HG03432 (cell line): Measurements from ENCODE around the gene CXCL12.

Experiments used
- ATAC-seq: cut with Tn5 transposase; IDR thresholded peaks from one replicate; pipeline ENCODE4 v1.9.1; 2021; ENCODE audit warnings: mild to moderate bottlenecking, moderate library complexity; ENCODE audit not compliant: unreplicated experiment

Gene CXCL12

GRCh38 chr10:44400541-44400940 is 15.6 kb upstream of the CXCL12 start:
- no peak for ATAC-seq

- ATAC-seq, result no peak
Observed at GRCh38 chr10:44399659-44400451, 15.0 kb upstream of the CXCL12 start.

DNA sequence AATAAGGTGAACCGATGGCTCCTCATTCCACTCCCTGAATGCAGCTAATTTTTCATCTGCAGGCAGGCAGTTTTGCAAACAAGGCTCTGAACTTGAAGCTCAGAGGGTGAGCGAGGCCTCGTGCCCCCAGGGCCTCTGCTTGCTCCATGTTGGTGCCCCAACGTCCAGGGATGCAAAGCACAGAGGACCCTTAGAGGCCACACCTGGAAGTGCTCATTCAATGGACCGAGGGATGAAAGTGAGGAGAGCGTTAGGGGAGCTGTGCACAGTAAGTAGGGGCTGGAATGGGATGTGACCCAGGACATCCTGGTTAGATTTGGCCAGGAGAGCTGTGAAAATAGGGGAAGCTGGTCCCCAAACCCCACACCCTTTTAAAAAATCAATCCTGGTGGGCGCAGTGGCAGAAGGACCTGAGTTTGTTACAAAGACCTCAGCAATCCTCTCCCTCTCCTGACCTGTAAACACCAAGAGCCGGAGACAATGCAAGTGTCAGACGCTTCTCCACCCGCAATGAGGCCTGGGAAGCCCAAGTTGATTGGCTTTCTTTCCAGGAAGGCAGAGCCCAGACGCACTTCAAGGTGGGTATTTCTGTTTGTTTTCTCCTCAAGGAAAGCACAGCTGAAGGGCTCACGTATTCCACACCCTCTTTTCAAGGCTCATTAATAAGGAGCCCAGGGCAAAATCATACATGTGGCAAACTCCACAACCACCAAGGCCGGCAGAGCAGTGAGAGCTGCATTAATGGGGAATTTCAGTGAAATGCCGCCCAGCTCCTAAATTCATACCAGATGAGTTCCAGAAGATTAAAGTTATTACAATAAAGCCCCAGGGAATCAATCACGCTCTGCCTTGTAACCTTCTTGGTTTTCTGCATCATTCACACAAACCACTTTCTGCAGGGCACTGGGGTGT is 14.1 kb upstream of the CXCL12 start:
- ATAC-seq, result no peak

- no peak for ATAC-seq
Observed at GRCh38 chr10:44398271-44398670, 13.4 kb upstream of the CXCL12 start.

DNA sequence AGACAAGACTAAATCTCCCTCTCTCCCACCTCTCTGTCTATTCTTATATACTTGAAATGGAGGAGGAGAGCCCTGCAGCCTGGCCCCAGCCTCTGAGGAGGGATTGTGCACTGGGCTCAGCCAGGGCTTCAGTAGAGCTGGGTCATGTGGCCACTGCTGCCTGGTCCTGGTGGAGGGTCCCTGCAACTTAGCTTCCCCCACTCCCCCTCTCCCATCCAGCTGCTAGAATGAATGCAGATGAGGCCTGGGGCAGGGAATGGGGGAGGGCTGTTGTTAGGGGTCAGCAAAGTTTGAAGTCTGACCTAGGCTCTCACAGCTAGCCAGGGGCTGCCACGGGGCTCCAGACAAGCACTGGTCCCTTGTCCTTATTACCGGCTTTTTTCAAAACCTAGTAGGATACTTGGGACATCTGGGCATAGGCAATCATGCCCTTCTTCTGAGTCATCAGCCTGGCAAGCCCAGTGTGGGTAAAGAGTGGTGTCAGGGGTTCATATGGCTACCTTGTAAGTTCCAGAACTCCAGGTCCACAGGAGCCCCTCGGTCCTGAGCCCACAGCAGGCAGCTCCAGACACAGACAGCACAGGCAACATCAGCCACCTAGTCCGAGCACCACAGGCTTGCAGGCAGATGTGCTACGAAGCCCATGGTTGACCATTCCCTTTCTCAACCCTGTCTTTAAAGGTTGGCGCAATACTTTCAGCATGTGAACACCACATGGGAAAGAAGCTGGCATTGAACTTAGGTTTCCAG is 12.8 kb upstream of the CXCL12 start:
- ATAC-seq, result no peak

- no peak for ATAC-seq
Observed at GRCh38 chr10:44396671-44397191, 11.8 kb upstream of the CXCL12 start.

GRCh38 chr10:44395902-44396670 is 11.2 kb upstream of the CXCL12 start:
- no peak for ATAC-seq

DNA sequence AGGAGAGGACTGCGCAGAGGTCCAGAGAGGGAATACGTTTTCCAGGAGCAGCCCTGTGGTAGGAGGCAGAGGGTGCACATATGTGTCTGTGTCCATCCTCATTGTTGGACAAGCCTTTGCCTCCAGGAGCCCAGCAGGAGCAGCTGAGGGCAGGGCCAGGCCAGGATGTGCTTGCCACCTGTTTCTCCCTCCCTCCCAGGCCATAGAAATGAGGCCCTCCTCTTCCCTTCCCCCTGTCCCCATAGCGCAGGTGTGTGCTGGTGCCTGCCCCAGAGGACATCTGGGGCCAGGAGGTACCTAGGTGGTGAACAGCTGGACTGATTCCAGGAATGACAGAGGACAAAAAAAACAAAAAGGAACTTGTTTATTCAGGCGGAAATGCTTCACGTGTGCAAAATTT is 10.5 kb upstream of the CXCL12 start:
- ATAC-seq, result no peak

DNA sequence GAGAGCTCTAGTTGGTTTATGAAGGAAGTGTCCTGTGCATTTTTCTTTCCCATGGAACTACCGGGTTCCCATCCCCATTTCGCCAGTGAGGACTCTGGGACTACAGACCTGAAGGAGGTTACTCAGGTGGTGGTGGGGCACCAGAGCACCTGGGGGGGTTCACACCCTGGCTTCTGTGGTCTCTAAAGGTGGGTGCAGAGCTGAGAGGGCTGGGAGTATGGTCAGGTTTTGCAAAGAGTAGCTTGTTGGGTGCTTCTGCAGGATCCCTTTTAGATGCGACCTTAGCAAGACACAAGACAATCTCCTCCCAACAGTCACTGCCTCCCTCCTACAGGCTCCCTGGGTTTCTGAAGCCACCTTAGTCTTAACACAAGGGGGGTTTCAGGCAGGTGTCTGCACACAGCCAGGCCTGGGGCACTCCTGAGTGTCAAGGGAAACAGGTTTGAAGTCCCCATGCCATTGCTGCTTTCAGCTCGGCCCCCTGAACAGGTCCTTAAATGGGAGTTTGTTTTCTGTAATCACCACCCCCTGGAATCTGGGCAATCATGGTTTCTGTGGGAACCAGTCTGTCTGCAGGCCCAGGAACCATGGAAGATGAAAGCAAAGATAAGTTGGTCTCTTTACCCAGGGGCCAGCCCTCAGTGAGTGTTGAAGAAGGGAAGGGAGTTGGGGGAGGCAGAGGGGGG is 9.9 kb upstream of the CXCL12 start:
- ATAC-seq, result no peak

GRCh38 chr10:44393834-44394547 is 9.1 kb upstream of the CXCL12 start:
- ATAC-seq, result no peak

DNA sequence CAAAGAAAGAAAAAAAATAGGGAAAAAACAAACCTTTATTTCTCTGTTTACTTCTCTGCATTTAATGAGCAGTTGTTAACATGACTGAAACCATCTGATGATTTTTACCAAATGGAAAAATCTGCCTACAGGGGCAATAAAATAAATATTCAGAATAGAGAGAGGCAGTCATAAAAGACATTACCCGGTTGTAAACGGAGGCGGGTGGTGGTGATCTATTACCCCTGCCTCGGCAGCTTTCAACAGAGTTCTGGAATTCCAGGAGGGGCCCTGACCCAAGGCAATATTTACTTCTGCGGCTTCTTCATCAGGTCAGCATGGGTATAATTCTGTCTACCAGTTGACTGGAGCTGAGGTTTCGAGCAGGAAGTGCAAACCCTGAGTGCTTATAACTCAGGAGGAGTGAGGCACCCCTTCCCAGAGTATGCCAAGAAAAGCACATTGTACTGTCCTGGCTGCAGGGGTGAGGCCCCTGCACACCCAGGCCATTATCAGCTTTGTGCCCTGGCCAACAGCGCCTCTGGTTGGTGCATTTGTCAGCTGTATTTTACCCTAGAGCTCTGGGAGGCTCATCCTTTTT is 8.2 kb upstream of the CXCL12 start:
- no peak for ATAC-seq

DNA sequence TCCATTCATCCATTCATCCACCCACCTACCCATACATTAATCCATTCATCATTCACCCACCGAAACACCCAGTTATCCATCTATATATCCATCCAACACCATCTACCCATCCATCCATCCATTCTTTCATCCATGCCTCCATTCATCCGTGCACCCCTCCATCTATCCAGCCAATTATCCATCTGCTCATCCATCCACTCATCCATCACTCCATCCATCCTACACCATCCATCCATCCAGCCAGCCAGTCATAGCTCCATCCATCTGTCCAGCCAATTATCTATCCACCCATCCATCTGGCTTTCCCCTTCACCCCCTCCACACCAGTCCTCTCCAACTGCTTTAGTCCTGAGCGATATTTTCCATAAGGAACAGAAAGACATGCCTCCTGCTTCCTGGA is 7.5 kb upstream of the CXCL12 start:
- ATAC-seq, result no peak

GRCh38 chr10:44391981-44392380 is 7.1 kb upstream of the CXCL12 start:
- ATAC-seq, result no peak

GRCh38 chr10:44390585-44391072 is 5.7 kb upstream of the CXCL12 start:
- no peak for ATAC-seq

DNA sequence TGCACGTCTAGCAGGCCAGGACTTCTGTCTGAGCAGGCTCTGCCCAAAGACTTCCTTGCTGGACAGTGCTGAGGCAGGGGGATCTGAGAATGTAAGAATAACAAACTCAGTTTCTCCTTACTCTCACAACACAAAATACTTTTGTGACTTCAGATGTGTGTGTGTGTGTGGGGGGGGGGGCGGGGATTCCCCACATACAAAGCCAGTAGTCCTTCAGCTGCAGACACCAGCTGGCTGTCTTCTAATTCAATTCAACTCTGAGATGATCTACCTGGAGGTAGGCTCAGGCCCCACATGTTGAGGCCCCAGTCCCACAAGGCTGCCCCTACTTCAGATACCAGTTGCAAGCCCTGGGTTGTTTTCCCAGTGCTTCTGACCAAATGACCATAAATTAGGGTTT is 4.7 kb upstream of the CXCL12 start:
- no peak for ATAC-seq

DNA sequence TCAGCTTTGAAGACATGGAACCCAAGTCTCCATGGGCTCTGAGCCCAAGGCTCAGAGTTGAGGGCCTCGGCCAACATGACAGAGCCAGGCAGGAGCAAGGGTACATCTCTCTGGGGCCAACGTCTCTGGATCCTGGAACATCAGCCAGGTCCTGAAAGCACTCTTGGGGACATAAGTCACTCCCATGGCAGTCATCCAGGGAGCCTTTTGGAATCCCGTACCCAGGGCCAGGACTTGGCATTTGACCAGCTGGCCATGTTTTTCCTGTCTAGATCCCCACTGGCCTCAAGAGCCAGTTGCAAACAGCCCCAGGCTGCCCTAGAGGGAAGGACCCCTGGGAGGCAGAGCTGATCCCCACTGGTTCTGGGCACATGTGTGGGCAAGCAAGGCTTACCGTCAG is 4.3 kb upstream of the CXCL12 start:
- no peak for ATAC-seq

GRCh38 chr10:44388641-44389040 is 3.7 kb upstream of the CXCL12 start:
- no peak for ATAC-seq

DNA sequence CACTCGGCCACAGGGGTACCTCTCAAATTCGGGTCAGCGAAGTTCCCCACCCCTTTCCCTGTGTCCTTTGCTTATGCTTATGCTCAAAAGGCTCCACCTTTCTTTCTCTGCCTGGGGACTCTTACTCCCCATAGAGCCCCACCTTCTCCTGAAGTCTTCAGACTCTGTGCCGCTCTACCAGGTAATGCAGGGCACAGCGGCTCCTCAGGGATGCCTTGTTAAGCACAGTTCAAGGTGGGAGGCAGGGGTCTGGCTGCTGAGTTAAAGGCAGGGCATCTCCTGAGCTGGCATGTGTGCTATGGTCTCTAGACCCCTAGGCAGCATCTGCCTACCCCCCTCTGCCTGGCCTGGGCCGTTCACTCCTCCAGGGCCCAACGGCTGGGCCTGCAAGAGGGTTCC is 3.0 kb upstream of the CXCL12 start:
- ATAC-seq, result no peak
